ENCODE data around the gene CACNA2D2. TPM values are rescaled to one million over a fixed set of nuclear protein-coding genes. Genes with fewer than 3 reads are reported as not detected.

Gene CACNA2D2
- total and polyA plus RNA-seq, 2 of the 13 experiments (the other 11 are each of a cell fraction or from before 2014, with no cell fraction given): not detected

DNA sequence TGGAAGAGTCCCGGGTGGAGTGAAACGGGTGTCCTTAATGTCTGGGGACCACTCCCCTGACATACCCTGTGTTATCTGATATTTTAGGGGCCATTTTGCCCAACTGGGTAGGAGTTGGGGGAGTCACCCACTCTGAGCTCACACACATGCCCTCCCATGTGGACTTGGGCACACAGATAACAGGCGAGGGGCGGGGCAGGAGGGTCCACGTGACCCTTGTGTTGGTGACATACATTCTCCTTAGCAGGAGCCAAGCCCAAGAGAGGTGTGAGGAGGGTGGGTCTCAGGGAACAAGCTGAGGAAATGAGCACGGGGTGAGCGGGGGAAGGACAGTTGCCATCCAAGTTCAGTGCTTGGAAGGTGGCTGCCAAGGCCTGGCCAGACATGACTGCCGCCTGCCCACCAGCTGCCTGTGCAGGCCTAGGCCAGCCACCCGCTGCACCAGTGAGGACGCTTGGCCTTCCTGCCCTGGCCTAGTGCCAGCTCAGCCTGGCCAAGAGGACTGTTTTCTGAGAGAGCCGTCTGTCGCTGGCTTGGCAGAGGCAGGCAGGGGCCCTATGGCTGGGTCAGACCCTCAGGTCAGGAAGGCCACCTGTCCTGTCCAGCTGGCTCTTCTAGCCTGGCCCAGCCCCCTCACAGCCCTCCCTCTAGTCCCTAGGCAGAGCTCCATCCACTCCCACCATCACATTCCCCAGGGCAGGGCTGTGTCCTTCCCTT lies 112.8 kb downstream of the CACNA2D2 start:
- H3K9me3 ChIP-seq (ENCODE audit: low read length): no peaks in the 10 kb centered on the region
- in situ Hi-C loops (cut with HindIII; ENCODE audit: extremely low pct_ligation_motif_present, low pct_unique_long_range_greater_than_20kb) (no loop called here), intact Hi-C loops (cut with micrococcal nuclease; ENCODE audit: unreplicated experiment) (no loop called here)
- POLR2A ChIA-PET: no interaction called here
- no peak for FAIRE-seq
- DNase-seq (ENCODE audit: low spot score): no peak
- H2AFZ ChIP-seq (ENCODE audit: low read length): no peak overlapping the region
- 26% methylated on average over 7 of the region's 12 CpGs for WGBS (ENCODE audit: low lambda C conversion rate)
- no peak overlapping the region for H3K4me3 ChIP-seq (replicated peaks in 1 of 3; ENCODE audit: insufficient read depth in 1 of 3, low read depth in 2 of 3, low read length in 3 of 3)
- no peaks in the 10 kb centered on the region for H4K20me1 ChIP-seq (ENCODE audit: insufficient read depth, low read length)
- BruUV-seq (replicated peaks): no TSS peak
- peaks cover 8 to 78% of the 10 kb centered on the region in 2 experiments for H3K27me3 ChIP-seq (ENCODE audit: control insufficient read depth in 1 of 2, insufficient read depth in 2 of 2, low read length in 2 of 2)
- CTCF ChIA-PET (ENCODE audit: low intra/inter-chr PET ratio, low total read pairs): no interaction called here
- H3K79me2 ChIP-seq (ENCODE audit: insufficient read depth, low read length): no peaks in the 10 kb centered on the region
- H3K4me1 ChIP-seq (ENCODE audit: insufficient read depth, low read length): peaks cover 17% of the 10 kb centered on the region
- no peaks in the 10 kb centered on the region for H3K36me3 ChIP-seq (replicated peaks in 1 of 2; ENCODE audit: control insufficient read depth in 1 of 2, insufficient read depth in 2 of 2, low read length in 2 of 2)
- peak; percentile 6; the same call in 1 of the 3 replicates for ATAC-seq
- H3K9ac ChIP-seq (ENCODE audit: insufficient read depth, low read depth, low read length): no peak overlapping the region
- no peak overlapping the region for H3K27ac ChIP-seq (ENCODE audit: extremely low read length, insufficient read depth, low read length)
- H3K4me2 ChIP-seq (ENCODE audit: low read depth, low read length): no peak overlapping the region
- TF ChIP-seq NFRKB (IDR thresholded peaks at IDR 0.05): no peak
- TF ChIP-seq ZNF563 (CRISPR knock-in tag; IDR thresholded peaks at IDR 0.05): no peak
- TF ChIP-seq HNRNPUL1 (IDR thresholded peaks at IDR 0.05; ENCODE audit: low read depth, low read length): no peak
- 0 out of 2 replicates have a peak, but pooled peaks have one; percentile 22 for TF ChIP-seq ZNF788 (CRISPR knock-in tag; IDR thresholded peaks at IDR 0.05; ENCODE audit: borderline replicate concordance)
- no peak for TF ChIP-seq ZNF781 (CRISPR knock-in tag; IDR thresholded peaks at IDR 0.05; ENCODE audit: borderline replicate concordance, not compliant biosample characterization)
- no peak for TF ChIP-seq ARNT (IDR thresholded peaks at IDR 0.05)
- TF ChIP-seq, protein P1, sequence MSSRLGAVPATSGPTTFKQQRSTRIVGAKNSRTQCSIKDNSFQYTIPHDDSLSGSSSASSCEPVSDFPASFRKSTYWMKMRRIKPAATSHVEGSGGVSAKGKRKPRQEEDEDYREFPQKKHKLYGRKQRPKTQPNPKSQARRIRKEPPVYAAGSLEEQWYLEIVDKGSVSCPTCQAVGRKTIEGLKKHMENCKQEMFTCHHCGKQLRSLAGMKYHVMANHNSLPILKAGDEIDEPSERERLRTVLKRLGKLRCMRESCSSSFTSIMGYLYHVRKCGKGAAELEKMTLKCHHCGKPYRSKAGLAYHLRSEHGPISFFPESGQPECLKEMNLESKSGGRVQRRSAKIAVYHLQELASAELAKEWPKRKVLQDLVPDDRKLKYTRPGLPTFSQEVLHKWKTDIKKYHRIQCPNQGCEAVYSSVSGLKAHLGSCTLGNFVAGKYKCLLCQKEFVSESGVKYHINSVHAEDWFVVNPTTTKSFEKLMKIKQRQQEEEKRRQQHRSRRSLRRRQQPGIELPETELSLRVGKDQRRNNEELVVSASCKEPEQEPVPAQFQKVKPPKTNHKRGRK (CRISPR knock-in tag; IDR thresholded peaks at IDR 0.05): no peak
- TF ChIP-seq, protein P2, sequence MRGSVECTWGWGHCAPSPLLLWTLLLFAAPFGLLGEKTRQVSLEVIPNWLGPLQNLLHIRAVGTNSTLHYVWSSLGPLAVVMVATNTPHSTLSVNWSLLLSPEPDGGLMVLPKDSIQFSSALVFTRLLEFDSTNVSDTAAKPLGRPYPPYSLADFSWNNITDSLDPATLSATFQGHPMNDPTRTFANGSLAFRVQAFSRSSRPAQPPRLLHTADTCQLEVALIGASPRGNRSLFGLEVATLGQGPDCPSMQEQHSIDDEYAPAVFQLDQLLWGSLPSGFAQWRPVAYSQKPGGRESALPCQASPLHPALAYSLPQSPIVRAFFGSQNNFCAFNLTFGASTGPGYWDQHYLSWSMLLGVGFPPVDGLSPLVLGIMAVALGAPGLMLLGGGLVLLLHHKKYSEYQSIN (CRISPR knock-in tag; IDR thresholded peaks at IDR 0.05; ENCODE audit: borderline replicate concordance): no peak
- TF ChIP-seq RNF2 (conservative IDR thresholded peaks at IDR 0.05; ENCODE audit: low read depth): no peak
- no peak for TF ChIP-seq ZBTB21 (CRISPR knock-in tag; IDR thresholded peaks at IDR 0.05)
- no peak for TF ChIP-seq TGIF2 (CRISPR knock-in tag; IDR thresholded peaks at IDR 0.05)
- TF ChIP-seq, protein P3, sequence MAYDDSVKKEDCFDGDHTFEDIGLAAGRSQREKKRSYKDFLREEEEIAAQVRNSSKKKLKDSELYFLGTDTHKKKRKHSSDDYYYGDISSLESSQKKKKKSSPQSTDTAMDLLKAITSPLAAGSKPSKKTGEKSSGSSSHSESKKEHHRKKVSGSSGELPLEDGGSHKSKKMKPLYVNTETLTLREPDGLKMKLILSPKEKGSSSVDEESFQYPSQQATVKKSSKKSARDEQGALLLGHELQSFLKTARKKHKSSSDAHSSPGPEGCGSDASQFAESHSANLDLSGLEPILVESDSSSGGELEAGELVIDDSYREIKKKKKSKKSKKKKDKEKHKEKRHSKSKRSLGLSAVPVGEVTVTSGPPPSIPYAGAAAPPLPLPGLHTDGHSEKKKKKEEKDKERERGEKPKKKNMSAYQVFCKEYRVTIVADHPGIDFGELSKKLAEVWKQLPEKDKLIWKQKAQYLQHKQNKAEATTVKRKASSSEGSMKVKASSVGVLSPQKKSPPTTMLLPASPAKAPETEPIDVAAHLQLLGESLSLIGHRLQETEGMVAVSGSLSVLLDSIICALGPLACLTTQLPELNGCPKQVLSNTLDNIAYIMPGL (CRISPR knock-in tag; IDR thresholded peaks at IDR 0.05; ENCODE audit: borderline replicate concordance in 1 of 2, low read depth in 1 of 2): no peak
- no peak for TF ChIP-seq GABPB1 (CRISPR knock-in tag; IDR thresholded peaks at IDR 0.05)
- no peak for TF ChIP-seq FOXC1 (CRISPR knock-in tag; IDR thresholded peaks at IDR 0.05; ENCODE audit: borderline replicate concordance)
- TF ChIP-seq, protein P4, sequence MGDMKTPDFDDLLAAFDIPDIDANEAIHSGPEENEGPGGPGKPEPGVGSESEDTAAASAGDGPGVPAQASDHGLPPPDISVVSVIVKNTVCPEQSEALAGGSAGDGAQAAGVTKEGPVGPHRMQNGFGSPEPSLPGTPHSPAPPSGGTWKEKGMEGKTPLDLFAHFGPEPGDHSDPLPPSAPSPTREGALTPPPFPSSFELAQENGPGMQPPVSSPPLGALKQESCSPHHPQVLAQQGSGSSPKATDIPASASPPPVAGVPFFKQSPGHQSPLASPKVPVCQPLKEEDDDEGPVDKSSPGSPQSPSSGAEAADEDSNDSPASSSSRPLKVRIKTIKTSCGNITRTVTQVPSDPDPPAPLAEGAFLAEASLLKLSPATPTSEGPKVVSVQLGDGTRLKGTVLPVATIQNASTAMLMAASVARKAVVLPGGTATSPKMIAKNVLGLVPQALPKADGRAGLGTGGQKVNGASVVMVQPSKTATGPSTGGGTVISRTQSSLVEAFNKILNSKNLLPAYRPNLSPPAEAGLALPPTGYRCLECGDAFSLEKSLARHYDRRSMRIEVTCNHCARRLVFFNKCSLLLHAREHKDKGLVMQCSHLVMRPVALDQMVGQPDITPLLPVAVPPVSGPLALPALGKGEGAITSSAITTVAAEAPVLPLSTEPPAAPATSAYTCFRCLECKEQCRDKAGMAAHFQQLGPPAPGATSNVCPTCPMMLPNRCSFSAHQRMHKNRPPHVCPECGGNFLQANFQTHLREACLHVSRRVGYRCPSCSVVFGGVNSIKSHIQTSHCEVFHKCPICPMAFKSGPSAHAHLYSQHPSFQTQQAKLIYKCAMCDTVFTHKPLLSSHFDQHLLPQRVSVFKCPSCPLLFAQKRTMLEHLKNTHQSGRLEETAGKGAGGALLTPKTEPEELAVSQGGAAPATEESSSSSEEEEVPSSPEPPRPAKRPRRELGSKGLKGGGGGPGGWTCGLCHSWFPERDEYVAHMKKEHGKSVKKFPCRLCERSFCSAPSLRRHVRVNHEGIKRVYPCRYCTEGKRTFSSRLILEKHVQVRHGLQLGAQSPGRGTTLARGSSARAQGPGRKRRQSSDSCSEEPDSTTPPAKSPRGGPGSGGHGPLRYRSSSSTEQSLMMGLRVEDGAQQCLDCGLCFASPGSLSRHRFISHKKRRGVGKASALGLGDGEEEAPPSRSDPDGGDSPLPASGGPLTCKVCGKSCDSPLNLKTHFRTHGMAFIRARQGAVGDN (CRISPR knock-in tag; IDR thresholded peaks at IDR 0.05): peak; percentile 17; the same call in 1 of the 2 replicates

Data from HepG2 (cell line).